Pancreas (tissue), 10 donors: ENCODE measurements around the gene SIX4. TPM values are rescaled to one million over a fixed set of nuclear protein-coding genes. Genes with fewer than 3 reads are reported as not detected.

Experiments
- ATAC-seq, 4 donors: fragments of 200-7000 bp; cut with Tn5 transposase; one replicate each; pipeline versions ENCODE4 v1.8.0 to v1.9.1; 2020; ENCODE audit warnings: mild to moderate bottlenecking in 4 of 4, moderate library complexity in 4 of 4
- DNase-seq, 6 donors: peaks; one replicate each; pipeline ENCODE4 v3.0.0-alpha.2; 2020
- FAIRE-seq: peaks from 2 replicates; lab custom pipeline; 2012; peaks lifted over from hg19 to GRCh38; lab: Jason Lieb, UNC
- H3K27ac ChIP-seq, 4 donors: fragments of 200-600 bp; sonication (generic); 1 replicate in 3 of 4; 2 replicates in 1 of 4; pipeline versions ENCODE4 v1.5.0 to v1.8.0; 2020
- H3K27me3 ChIP-seq, 4 donors: fragments of 200-600 bp; one replicate each; pipeline ENCODE4 v1.8.0; 2021
- H3K36me3 ChIP-seq, 3 donors: fragments of 200-600 bp; sonication (generic) in 1 of 3; one replicate each; pipeline versions ENCODE4 v1.5.0 to v1.8.0; 2020 to 2021
- H3K4me1 ChIP-seq, 3 donors: fragments of 200-600 bp; one replicate each; pipeline ENCODE4 v1.8.0; 2021
- H3K4me3 ChIP-seq, 4 donors: fragments of 200-600 bp; sonication (generic) in 2 of 4; one replicate each; pipeline versions ENCODE4 v1.5.0 to v1.8.0; 2020 to 2021
- H3K9me3 ChIP-seq, 4 donors: fragments of 200-600 bp; one replicate each; pipeline ENCODE4 v1.8.0; 2021
- WGBS, 2 donors: extraction: QIAGEN DNeasy Blood & Tissue Kit; methylation state at CpG; one replicate each; pipeline ENCODE4 v1.1.7; 2013; 5-methylcytosine and 5-hydroxymethylcytosine counted together
- intact Hi-C, 3 donors: fragments of 100-400 bp; cut with DNase I; formaldehyde crosslinking; loops; one replicate each; pipeline versions ENCODE4 v1.11.1 to v1.14.2; 2022
- polyA plus RNA-seq, 2 donors: library from polyadenylated mRNA; stranded (reverse); fragments of 200-250 nt; gene quantifications; one replicate each; pipeline ENCODE4 v1.2.3, GENCODE V29; 2013
- total RNA-seq, 6 donors: library from RNA; stranded (reverse); fragmentation: NEBNext Ultra II Directional in 4 of 6; extraction: Animal tissue kit (Norgen Biotek cat#: 25700) in 4 of 6; gene quantifications; one replicate each; pipeline versions ENCODE4 v1.2.1 to v1.2.4, GENCODE V29; 2021 to 2023
- TF ChIP-seq, protein P1 (sequence below), 4 donors: fragments of 200-600 bp; sonication (generic) in 3 of 4; IDR thresholded peaks; one replicate each; pipeline versions ENCODE4 v1.5.0 to v1.8.0; 2021; ENCODE audit warnings: antibody characterized with exemption in 4 of 4
- donor health status: healthy with polysubstance abuse.
- donor health status: DM: no; HTN: no; CAD: no; lungs with moderate emphysema.
- donor health status: DM: no; HTN: no; CAD: no.
- donor health status: control.
- donor health status: control.
- donor health status: Bipolar disorder and iron deficiency.
- donor health status: DM: yes; HTN: yes; CAD: no.
- donor health status: DM: no; HTN: no; CAD: no.
- donor health status: DM: no; HTN: no; CAD: no.
- donor health status: DM: yes; HTN: yes; CAD: no.

Gene SIX4
- total RNA-seq, result 1 to 10 TPM; 1.3 to 4.1 (median 2.4) TPM
- polyA plus RNA-seq, result under 1 TPM; 0.33 to 0.65 TPM

GRCh38 chr14:60723907-60724618 lies at the start of gene SIX4:
Gene SIX4, minus strand, starts transcription at chr14:60724351. Its CDS starts 277 bp downstream, at chr14:60724074.
- 2 to 4% methylated on average over 32 to 36 of the region's 36 CpGs for WGBS, 2 donors
- Histone ChIP-seq H3K4me1 (no peaks in the 10 kb centered on the region), H3K27ac (peak within 1 kb of the TSS; percentile 49 to 81 (median 76)), H3K27me3 (no peaks in the 10 kb centered on the region), H3K36me3 (no peaks in the 10 kb centered on the region), H3K9me3 (no peaks in the 10 kb centered on the region), H3K4me3 (peak within 1 kb of the TSS; percentile 53 to 82 (median 71))
- intact Hi-C loops, result no loop called here
- TF ChIP-seq, protein P1, sequence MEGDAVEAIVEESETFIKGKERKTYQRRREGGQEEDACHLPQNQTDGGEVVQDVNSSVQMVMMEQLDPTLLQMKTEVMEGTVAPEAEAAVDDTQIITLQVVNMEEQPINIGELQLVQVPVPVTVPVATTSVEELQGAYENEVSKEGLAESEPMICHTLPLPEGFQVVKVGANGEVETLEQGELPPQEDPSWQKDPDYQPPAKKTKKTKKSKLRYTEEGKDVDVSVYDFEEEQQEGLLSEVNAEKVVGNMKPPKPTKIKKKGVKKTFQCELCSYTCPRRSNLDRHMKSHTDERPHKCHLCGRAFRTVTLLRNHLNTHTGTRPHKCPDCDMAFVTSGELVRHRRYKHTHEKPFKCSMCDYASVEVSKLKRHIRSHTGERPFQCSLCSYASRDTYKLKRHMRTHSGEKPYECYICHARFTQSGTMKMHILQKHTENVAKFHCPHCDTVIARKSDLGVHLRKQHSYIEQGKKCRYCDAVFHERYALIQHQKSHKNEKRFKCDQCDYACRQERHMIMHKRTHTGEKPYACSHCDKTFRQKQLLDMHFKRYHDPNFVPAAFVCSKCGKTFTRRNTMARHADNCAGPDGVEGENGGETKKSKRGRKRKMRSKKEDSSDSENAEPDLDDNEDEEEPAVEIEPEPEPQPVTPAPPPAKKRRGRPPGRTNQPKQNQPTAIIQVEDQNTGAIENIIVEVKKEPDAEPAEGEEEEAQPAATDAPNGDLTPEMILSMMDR (IDR thresholded peaks at IDR 0.05), result no peak
- FAIRE-seq (no peak), ATAC-seq (peak; percentile 77 to 84 (median 80)), DNase-seq (peak; percentile 73 to 86 (median 80))

- Histone ChIP-seq H3K4me3 (no peak overlapping the region), H3K27ac (no peak overlapping the region), H3K4me1 (no peaks in the 10 kb centered on the region), H3K27me3 (no peaks in the 10 kb centered on the region), H3K9me3 (no peaks in the 10 kb centered on the region), H3K36me3 (no peaks in the 10 kb centered on the region)
- TF ChIP-seq, protein P1 (IDR thresholded peaks at IDR 0.05), result no peak
- DNase-seq (no peak), ATAC-seq (no peak), FAIRE-seq (no peak)
- intact Hi-C loops, result no loop called here
These were observed 49.4 kb upstream of the SIX4 start for GRCh38 chr14:60773558-60773957.

DNA sequence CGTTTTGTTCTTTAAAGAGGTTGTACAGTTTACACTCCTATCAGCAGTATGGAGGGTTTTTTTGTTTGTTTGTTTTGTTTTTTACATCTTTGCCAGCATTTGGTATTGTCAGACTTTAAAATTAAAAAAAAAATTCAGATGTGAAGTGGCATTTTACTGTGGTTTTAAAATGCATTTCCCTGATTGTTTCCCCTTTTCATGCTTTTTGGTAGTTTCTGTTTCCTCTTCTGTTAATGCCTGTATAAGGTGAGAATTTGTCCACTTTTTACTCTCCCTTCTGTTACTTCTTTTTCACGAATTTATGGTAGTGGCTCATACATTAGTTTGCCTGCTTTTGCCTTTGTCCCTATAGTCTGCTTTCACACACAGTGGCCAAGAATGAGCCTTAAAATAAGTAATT lies 47.0 kb upstream of the SIX4 start:
- Histone ChIP-seq H3K4me3 (no peak overlapping the region), H3K4me1 (no peaks in the 10 kb centered on the region), H3K36me3 (no peaks in the 10 kb centered on the region), H3K27me3 (no peaks in the 10 kb centered on the region), H3K9me3 (no peaks in the 10 kb centered on the region), H3K27ac (no peak overlapping the region)
- no peak for DNase-seq
- WGBS, 2 donors, result 43 to 44% methylated on average over 2 of the region's 2 CpGs
- no peak for FAIRE-seq
- intact Hi-C loops, result no loop called here
- TF ChIP-seq, protein P1 (IDR thresholded peaks at IDR 0.05), result no peak
- no peak for ATAC-seq

DNA sequence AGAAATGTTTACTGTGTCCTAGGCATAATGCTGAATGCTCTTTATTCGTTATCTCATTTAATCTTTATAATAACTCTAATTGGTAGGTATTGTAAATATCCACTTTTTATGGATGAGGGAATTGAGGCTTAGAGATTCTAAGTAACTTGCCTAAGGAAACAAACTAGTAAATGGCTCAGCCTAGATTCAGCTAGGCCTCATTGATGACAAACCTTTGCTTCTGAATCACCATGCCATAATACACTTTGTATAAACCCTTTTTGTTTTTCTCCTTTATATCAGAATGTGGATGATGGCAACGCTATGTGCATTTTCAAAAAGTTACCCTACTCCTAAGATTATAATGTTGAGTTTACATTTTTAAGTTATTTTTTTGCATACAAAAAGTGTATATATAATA lies 44.5 kb upstream of the SIX4 start:
- WGBS, 2 donors, result 90 to 92% methylated on average over 2 of the region's 2 CpGs
- FAIRE-seq (no peak), DNase-seq (no peak), ATAC-seq (no peak)
- H3K4me3 ChIP-seq, result no peak overlapping the region
- intact Hi-C loops, result no loop called here
- no peaks in the 10 kb centered on the region for H3K27me3 ChIP-seq
- TF ChIP-seq, protein P1 (IDR thresholded peaks at IDR 0.05), result no peak
- no peaks in the 10 kb centered on the region for H3K4me1 ChIP-seq
- no peak overlapping the region for H3K27ac ChIP-seq
- H3K36me3 ChIP-seq, result no peaks in the 10 kb centered on the region
- no peaks in the 10 kb centered on the region for H3K9me3 ChIP-seq
